Astrocyte of the cerebellum (primary cell): ENCODE measurements around the gene EIPR1.

Source experiments
- DNase-seq: peaks from one replicate; pipeline ENCODE4 v3.0.0-alpha.2; 2011; ENCODE audit warnings: low read depth
- H3K4me3 ChIP-seq: 2 replicates; pipeline ENCODE4 v1.5.1; 2011; ENCODE audit warnings: mild to moderate bottlenecking, low read depth, low read length, moderate library complexity
- CTCF ChIP-seq: IDR thresholded peaks from 2 replicates; pipeline ENCODE4 v1.5.1; 2012; ENCODE audit warnings: low read length, low read depth, moderate library complexity, mild to moderate bottlenecking; ENCODE audit errors: missing control alignments
- in situ Hi-C: cut with HindIII; loops from 2 replicates; pipeline ENCODE4 v1.10.0; 2017; ENCODE audit warnings: low sequenced_read_pairs

EIPR1 gene

GRCh38 chr2:3248754-3249475 lies 128.7 kb downstream of the EIPR1 start:
- TF ChIP-seq CTCF: no peak
- no peak for DNase-seq
- in situ Hi-C loops: no loop called here
- no peak overlapping the region for H3K4me3 ChIP-seq

- no peak for DNase-seq
- TF ChIP-seq CTCF: no peak
- no peak overlapping the region for H3K4me3 ChIP-seq
- in situ Hi-C loops: no loop called here
These were observed 130.5 kb downstream of the EIPR1 start for GRCh38 chr2:3246928-3247714.

GRCh38 chr2:3246406-3246805 lies 131.2 kb downstream of the EIPR1 start:
- H3K4me3 ChIP-seq: no peak overlapping the region
- in situ Hi-C loops: no loop called here
- no peak for DNase-seq
- TF ChIP-seq CTCF: no peak

GRCh38 chr2:3244486-3244885 lies 133.1 kb downstream of the EIPR1 start:
- in situ Hi-C loops: no loop called here
- H3K4me3 ChIP-seq: no peak overlapping the region
- DNase-seq: no peak
- TF ChIP-seq CTCF: no peak

GRCh38 chr2:3243804-3244203 lies 133.8 kb downstream of the EIPR1 start:
- no peak for DNase-seq
- no peak overlapping the region for H3K4me3 ChIP-seq
- TF ChIP-seq CTCF: no peak
- in situ Hi-C loops: no loop called here

GRCh38 chr2:3242747-3243369 lies 134.8 kb downstream of the EIPR1 start:
- no peak for TF ChIP-seq CTCF
- no peak for DNase-seq
- no peak overlapping the region for H3K4me3 ChIP-seq
- in situ Hi-C loops: no loop called here
